Tibial nerve (tissue), 4 donors: ENCODE data around the gene CEACAM16. TPM values are rescaled to one million over a fixed set of nuclear protein-coding genes. Genes with fewer than 3 reads are reported as not detected.
A peak's percentile ranks its signal among the peaks of the same experiment; 100 is the strongest.

Source experiments
- DNase-seq, 2 donors: peaks; one replicate each; pipeline ENCODE4 v3.0.0-alpha.2; 2019; ENCODE audit warnings: low spot score in 2 of 2
- H3K27ac ChIP-seq, 4 donors: fragments of 200-600 bp; sonication (generic) in 3 of 4; one replicate each; pipeline ENCODE4 v1.5.1; 2017 to 2019; ENCODE audit warnings: mild to moderate bottlenecking in 1 of 4
- H3K27me3 ChIP-seq, 2 donors: fragments of 200-600 bp; sonication (generic) in 1 of 2; one replicate each; pipeline versions ENCODE4 v1.5.1 to v1.6.0; 2017 to 2019
- H3K36me3 ChIP-seq, 3 donors: fragments of 200-600 bp; sonication (generic); one replicate each; pipeline ENCODE4 v1.5.1; 2018 to 2019
- H3K4me1 ChIP-seq, 4 donors: fragments of 200-600 bp; sonication (generic) in 3 of 4; one replicate each; pipeline ENCODE4 v1.5.1; 2017 to 2019
- H3K4me3 ChIP-seq, 4 donors: fragments of 200-600 bp; sonication (generic) in 3 of 4; one replicate each; pipeline ENCODE4 v1.5.1; 2017 to 2019; ENCODE audit warnings: mild to moderate bottlenecking in 1 of 4, moderate library complexity in 1 of 4
- H3K9me3 ChIP-seq, 4 donors: fragments of 200-600 bp; sonication (generic) in 3 of 4; one replicate each; pipeline ENCODE4 v1.5.1; 2017 to 2019
- EP300 ChIP-seq, 2 donors: sonication (generic); formaldehyde crosslinking; IDR thresholded peaks; one replicate each; pipeline ENCODE4 v1.6.1; 2017; ENCODE audit warnings: antibody characterized with exemption in 2 of 2, mild to moderate bottlenecking in 1 of 2
- POLR2A ChIP-seq, 2 donors: fragments of 450-650 bp; IDR thresholded peaks; one replicate each; pipeline ENCODE4 v1.6.1; 2017; ENCODE audit warnings: antibody characterized with exemption in 2 of 2, mild to moderate bottlenecking in 2 of 2, moderate library complexity in 2 of 2
- WGBS, 2 donors: methylation state at CpG; one replicate each; pipeline ENCODE4 v1.1.5; 2018; 5-methylcytosine and 5-hydroxymethylcytosine counted together
- total RNA-seq, 4 donors: library from RNA; depleted of rRNA; stranded (reverse); fragments of >200 nt; gene quantifications; one replicate each; pipeline ENCODE4 v1.1.0, GENCODE V29; 2016
- TF ChIP-seq, protein P1 (sequence below), 5 experiments: fragments of 200-600 bp in 3 of 5; fragments of 450-650 bp in 2 of 5; sonication (generic) in 3 of 5; IDR thresholded peaks; one replicate each; pipeline ENCODE4 v1.5.1; 2016 to 2019; ENCODE audit warnings: antibody characterized with exemption in 5 of 5, mild to moderate bottlenecking in 3 of 5, moderate library complexity in 2 of 5

Gene CEACAM16
- total RNA-seq, 4 donors from 2014 or later = not detected

DNA sequence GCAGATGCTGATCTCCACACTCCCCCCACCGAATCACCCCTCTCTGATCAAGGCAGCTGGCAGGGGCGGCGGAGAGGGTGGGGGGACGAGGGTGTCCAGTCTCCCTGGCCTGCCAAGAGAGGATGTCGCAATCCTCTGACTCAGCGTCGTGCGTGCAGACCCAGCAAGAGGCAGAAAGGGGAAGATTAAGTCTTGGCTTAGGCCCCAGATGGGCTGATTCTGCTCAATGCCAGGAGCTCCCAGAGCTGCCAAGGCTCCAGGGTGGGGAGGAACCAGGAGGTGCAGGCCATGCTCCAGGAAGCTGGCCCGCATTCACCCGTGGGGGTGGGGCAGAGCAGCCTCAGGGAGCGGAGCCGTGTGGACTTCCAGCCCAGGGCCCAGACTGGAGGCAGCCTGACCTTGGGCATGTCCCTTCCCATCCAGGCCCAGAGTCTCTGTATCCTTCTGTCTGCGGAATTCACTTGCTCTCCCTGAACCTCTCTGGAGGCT lies 42.9 kb downstream of the CEACAM16 start:
- Histone ChIP-seq H3K4me1 (peaks cover 0 to 76% (median 39%) of the 10 kb centered on the region in 4 donors), H3K9me3 (no peaks in the 10 kb centered on the region), H3K27me3 (no peaks in the 10 kb centered on the region), H3K36me3 (no peaks in the 10 kb centered on the region), H3K4me3 (no peak overlapping the region), H3K27ac (peak overlapping the region; percentile 43 to 95 (median 80))
- TF ChIP-seq EP300 (IDR thresholded peaks at IDR 0.05) (peak; percentile 91 to 99), POLR2A (IDR thresholded peaks at IDR 0.05) (no peak)
- TF ChIP-seq, protein P1, sequence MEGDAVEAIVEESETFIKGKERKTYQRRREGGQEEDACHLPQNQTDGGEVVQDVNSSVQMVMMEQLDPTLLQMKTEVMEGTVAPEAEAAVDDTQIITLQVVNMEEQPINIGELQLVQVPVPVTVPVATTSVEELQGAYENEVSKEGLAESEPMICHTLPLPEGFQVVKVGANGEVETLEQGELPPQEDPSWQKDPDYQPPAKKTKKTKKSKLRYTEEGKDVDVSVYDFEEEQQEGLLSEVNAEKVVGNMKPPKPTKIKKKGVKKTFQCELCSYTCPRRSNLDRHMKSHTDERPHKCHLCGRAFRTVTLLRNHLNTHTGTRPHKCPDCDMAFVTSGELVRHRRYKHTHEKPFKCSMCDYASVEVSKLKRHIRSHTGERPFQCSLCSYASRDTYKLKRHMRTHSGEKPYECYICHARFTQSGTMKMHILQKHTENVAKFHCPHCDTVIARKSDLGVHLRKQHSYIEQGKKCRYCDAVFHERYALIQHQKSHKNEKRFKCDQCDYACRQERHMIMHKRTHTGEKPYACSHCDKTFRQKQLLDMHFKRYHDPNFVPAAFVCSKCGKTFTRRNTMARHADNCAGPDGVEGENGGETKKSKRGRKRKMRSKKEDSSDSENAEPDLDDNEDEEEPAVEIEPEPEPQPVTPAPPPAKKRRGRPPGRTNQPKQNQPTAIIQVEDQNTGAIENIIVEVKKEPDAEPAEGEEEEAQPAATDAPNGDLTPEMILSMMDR (IDR thresholded peaks at IDR 0.05) = peak in 1 of 5 experiments; percentile 16
- peak; percentile 95 to 98 for DNase-seq
- WGBS, 2 donors = 1% methylated on average over 5 to 13 of the region's 13 CpGs

DNA sequence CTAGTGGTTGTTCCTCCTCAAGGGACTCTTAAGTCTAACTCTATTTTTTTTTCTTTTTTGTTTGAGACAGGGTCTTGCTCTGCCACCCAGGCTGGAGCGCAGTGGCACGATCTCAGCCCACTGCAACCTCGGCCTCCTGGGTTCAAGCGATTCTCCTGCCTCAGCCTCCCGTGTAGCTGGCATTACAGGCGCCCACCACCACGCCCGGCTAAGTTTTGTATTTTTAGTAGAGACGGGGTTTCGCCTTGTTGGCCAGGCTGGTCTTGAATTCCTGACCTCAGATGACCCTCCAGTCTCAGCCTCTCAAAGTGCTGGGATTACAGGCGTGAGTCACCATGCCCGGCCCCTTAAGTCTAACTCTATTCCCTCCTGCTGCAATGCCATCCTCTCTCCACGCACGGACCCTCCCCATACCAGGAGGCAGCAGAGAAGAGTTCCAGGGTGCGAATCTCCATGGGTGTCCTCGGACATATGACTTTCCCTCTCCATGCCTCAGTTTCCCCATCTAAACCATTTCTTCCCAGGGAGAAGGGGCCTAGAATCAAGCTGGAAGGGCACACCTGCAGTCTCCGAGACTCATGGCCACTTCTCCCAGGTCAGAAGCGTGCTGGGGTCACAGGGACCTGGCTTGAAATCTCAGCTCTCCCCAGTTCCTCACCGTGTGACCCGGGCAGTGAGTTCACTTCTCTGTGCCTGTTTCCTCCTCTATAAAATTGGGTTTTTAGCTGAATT lies 43.5 kb downstream of the CEACAM16 start:
- 57 to 62% methylated on average over 20 of the region's 20 CpGs for WGBS, 2 donors
- no peak overlapping the region for H3K4me3 ChIP-seq
- TF ChIP-seq, protein P1 (IDR thresholded peaks at IDR 0.05) = no peak
- TF ChIP-seq EP300 (IDR thresholded peaks at IDR 0.05) (no peak), POLR2A (IDR thresholded peaks at IDR 0.05) (no peak)

DNA sequence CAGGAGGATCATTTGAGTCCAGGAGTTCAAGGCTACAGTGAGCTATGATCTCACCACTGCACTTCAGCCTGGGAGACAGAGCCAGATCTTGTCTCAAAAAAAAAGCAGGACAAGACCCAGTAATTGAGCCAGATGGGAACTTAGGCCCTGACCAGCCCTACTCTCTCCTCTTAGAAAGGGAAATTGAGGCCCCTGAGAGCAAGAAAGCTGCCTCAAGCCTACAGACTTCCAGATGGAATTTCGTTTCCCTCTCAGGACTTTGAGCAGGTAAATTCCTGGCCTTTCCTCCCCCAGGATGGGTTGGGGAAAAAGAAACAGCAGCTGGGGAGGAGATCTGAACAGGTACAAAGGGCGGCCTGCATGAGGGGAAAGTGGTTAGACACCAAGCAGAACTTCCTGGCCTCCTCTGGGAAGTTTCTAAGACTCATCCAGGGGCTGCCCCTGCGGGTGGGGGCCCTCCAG lies 46.0 kb downstream of the CEACAM16 start:
- Histone ChIP-seq H3K9me3 (no peaks in the 10 kb centered on the region), H3K27me3 (no peaks in the 10 kb centered on the region), H3K4me1 (peaks cover 0 to 88% (median 48%) of the 10 kb centered on the region in 4 donors), H3K4me3 (no peak overlapping the region), H3K27ac (peak overlapping the region; percentile 43 to 96 (median 92)), H3K36me3 (no peaks in the 10 kb centered on the region)
- TF ChIP-seq EP300 (IDR thresholded peaks at IDR 0.05) (no peak), POLR2A (IDR thresholded peaks at IDR 0.05) (no peak)
- TF ChIP-seq, protein P1 (IDR thresholded peaks at IDR 0.05) = no peak
- WGBS, 2 donors = 57 to 65% methylated on average over 3 of the region's 3 CpGs
- no peak for DNase-seq

More for the DNA sequence above, 43.5 kb downstream of the CEACAM16 start:
- Histone ChIP-seq H3K9me3 (no peaks in the 10 kb centered on the region), H3K27me3 (no peaks in the 10 kb centered on the region), H3K36me3 (no peaks in the 10 kb centered on the region), H3K4me1 (peaks cover 0 to 78% (median 43%) of the 10 kb centered on the region in 4 donors), H3K27ac (peak overlapping the region; percentile 12 to 95 (median 80))
- DNase-seq = no peak

DNA sequence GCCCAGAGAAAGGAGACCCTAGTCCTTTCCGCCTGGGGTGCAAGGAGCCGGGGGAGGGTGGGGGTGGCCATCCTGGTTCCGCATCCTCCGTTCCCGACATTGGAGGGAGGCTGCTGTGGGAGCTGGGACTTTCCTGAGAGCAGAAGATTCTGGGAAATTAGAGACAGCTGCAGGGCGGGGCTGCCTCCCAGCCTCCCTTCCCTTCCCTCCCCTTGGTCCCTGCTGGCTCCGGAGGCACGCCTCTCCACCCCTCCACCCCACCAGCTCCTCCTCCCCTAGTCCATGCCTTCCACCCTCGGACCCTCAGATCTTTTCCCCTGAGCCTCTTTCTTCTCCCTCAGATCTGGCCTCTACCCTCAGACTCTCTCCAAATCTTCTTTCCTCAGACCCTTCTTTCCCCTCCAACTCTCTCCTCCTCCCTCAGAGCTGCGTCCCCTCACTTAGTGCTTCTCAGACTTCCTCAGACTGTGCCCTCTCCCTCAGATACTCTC lies 46.4 kb downstream of the CEACAM16 start:
- Histone ChIP-seq H3K4me3 (no peak overlapping the region), H3K27me3 (no peaks in the 10 kb centered on the region), H3K4me1 (peaks cover 0 to 91% (median 52%) of the 10 kb centered on the region in 4 donors), H3K36me3 (no peaks in the 10 kb centered on the region), H3K27ac (peak overlapping the region; percentile 43 to 96 (median 92)), H3K9me3 (no peaks in the 10 kb centered on the region)
- TF ChIP-seq POLR2A (IDR thresholded peaks at IDR 0.05) (no peak), EP300 (IDR thresholded peaks at IDR 0.05) (peak in 1 of 2 donors; percentile 57)
- peak; percentile 55 to 61 for DNase-seq
- WGBS, 2 donors = 9 to 24% methylated on average over 10 of the region's 10 CpGs

DNA sequence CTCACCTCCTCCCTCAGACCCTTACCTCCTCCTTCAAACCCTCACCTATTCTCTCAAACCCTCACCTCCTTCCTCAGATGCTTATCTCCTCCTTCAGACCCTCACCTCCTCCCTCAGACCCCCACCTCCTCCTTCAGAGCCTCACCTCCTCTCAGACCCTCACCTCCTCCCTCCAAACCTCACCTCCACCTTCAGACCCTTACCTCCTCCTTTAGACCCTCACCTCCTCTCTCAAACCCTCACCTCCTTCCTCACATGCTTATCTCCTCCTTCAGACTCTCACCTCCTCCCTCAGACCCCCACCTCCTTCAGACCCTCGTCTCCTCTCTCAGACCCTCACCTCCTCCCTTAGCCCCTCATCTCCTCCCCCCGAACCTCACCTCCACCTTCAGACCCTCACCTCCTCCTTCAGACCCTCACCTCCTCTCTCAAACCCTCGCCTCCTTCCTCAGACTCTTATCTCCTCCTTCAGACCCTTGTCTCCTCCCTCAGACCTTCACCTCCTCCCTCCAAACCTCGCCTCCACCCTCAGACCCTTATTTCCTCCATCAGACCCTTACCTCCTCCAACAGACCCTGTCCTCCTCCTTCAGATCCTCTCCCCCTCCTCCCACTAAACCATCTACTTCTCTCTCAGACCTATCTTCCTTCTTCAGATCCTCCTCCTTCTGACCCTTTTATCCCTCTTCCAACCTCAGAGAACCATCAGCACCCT lies 47.1 kb downstream of the CEACAM16 start:
- Histone ChIP-seq H3K27me3 (no peaks in the 10 kb centered on the region), H3K9me3 (no peaks in the 10 kb centered on the region), H3K4me1 (peaks cover 0 to 91% (median 57%) of the 10 kb centered on the region in 4 donors), H3K36me3 (peaks cover 0 to 4% (median 0%) of the 10 kb centered on the region in 3 donors), H3K27ac (peak overlapping the region; percentile 72 to 96 (median 92)), H3K4me3 (no peak overlapping the region)
- DNase-seq = no peak
- 78 to 79% methylated on average over 4 of the region's 4 CpGs for WGBS, 2 donors
- TF ChIP-seq EP300 (IDR thresholded peaks at IDR 0.05) (no peak), POLR2A (IDR thresholded peaks at IDR 0.05) (no peak)
- TF ChIP-seq, protein P1 (IDR thresholded peaks at IDR 0.05) = no peak
